NB4 (cell line): ENCODE measurements around the gene GALNT2.

ENCODE experiments used
- POLR2A ChIP-seq: IDR thresholded peaks from 2 replicates; pipeline ENCODE4 v1.6.1; 2011; ENCODE audit warnings: mild to moderate bottlenecking; ENCODE audit not compliant: insufficient read length; ENCODE audit errors: extremely low read depth
- TF ChIP-seq, protein P1 (sequence below): IDR thresholded peaks from one replicate; pipeline ENCODE4 v1.5.1; 2012; ENCODE audit warnings: low read depth, low read length

DNA sequence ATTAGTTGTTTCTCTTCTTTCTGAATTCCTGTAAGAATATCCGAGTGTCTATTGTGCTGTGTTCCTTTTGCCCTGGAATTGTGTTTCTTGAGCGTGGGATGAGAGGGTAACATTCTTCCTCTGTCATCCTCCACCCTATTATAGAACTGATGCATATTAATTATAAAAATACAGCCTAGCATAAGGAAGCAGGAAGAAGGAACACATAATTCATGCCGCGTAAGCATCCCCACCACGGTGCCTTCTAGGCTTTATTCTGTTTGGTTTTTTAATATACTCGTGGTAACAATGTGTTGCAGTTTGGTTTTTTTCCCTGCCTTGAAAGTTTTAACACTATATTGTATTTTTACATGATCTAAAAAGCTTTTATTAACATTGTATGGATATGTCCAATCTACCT lies 65.7 kb downstream of the GALNT2 start:
- TF ChIP-seq, protein P1, sequence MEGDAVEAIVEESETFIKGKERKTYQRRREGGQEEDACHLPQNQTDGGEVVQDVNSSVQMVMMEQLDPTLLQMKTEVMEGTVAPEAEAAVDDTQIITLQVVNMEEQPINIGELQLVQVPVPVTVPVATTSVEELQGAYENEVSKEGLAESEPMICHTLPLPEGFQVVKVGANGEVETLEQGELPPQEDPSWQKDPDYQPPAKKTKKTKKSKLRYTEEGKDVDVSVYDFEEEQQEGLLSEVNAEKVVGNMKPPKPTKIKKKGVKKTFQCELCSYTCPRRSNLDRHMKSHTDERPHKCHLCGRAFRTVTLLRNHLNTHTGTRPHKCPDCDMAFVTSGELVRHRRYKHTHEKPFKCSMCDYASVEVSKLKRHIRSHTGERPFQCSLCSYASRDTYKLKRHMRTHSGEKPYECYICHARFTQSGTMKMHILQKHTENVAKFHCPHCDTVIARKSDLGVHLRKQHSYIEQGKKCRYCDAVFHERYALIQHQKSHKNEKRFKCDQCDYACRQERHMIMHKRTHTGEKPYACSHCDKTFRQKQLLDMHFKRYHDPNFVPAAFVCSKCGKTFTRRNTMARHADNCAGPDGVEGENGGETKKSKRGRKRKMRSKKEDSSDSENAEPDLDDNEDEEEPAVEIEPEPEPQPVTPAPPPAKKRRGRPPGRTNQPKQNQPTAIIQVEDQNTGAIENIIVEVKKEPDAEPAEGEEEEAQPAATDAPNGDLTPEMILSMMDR, result no peak
- no peak for TF ChIP-seq POLR2A
